GM18499 (cell line): ENCODE results near the gene SELENOO.

Source experiments
- ATAC-seq: cut with Tn5 transposase; IDR thresholded peaks from one replicate; pipeline ENCODE4 v1.9.1; 2021; ENCODE audit warnings: moderate number of reproducible peaks; ENCODE audit not compliant: insufficient read depth, unreplicated experiment

SELENOO gene

DNA sequence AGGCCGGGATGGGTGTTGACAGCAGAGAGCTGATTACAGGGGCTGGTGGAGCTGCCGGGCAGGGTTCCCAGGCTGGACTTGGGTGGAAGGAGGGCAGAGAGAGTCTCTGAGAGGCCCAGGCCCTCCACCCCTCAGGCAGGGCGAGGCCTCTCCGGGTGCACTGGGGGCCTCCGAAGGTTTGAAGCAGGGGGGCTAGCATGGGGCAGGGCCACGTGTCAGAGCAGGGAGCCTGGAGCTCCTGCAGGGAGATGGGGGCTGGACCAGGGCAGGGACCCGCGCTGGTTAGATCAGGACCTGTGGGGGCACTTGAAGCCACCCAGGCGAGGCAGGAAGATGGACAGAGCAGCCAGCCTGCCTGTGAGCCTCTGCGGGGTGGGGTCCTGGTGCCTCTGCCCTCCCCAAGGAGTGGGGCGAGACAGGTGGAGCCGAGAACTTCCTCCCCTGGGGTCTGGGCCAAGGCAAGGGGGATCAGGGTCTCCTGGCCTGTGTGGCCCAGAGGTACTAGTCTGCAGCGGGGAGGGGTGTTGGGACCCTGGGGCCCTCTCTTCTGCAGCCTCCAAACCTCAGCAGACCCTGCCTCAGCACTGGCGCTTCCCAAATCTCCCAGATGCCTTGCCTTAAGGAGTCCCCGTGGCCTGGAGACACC, 29.4 kb upstream of the SELENOO start:
- no peak for ATAC-seq

GRCh38 chr22:50171965-50172421, 28.8 kb upstream of the SELENOO start:
- ATAC-seq: no peak

- no peak for ATAC-seq
Measured at GRCh38 chr22:50173311-50173982, 27.4 kb upstream of the SELENOO start.

- ATAC-seq: no peak
Measured at GRCh38 chr22:50173983-50174355, 26.8 kb upstream of the SELENOO start.

DNA sequence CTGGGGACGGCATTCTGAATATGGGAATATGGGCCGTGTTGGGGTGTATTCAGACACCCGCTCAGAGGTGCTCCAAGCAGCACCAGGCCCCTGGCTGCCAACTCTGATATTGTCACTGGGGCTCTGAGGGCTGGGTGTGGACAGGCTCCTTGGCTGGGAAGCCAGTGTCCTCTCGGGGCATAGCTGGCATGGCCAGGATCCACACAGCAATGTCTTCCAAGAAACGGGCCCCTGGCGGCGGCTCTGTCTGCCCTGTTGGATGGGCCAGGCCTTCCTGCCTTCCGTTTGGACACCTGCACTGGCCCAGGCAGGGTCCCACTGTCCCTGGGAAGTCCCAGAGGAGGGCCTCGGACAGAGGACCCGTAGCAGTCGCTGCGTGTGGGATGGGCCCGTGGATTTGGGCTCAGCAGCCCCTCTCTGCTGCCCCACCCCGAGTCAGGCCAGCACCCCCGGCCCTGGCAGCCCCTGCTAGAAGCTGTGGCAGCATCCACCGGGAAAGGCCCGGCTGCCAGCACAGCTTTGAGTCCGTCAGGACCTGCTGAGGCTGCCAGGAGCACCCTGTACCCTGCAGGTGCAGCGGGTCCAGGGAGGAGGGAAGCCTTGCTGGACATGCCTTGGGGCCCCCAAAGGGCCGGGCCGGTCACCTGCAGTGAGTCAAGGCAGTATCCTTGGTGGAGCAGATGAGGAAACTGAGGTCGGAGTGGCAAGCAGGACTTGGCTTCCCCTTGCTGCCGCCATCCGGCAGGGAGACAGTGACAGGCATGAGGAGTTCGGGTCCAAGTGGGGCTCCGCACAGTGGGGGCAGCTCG, 26.2 kb upstream of the SELENOO start:
- ATAC-seq: no peak

DNA sequence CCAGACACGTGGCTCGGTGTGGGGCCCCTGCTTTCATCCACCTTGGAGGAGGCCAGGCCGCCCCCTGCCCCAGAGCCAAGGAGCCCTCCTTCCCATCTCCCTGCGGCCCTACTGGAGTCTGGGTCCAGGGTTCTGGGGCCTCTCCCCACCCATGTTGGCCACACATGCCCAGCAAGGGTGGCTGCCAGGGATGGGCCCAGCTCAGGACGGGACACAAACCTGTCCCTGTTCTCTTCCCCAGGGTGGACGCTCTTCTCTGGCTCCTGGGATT, 25.7 kb upstream of the SELENOO start:
- ATAC-seq: no peak

GRCh38 chr22:50175921-50176849, 24.6 kb upstream of the SELENOO start:
- no peak for ATAC-seq

- no peak for ATAC-seq
Measured at GRCh38 chr22:50176850-50177536, 23.8 kb upstream of the SELENOO start.

- ATAC-seq: no peak
Measured at GRCh38 chr22:50177537-50178470, 23.0 kb upstream of the SELENOO start.

DNA sequence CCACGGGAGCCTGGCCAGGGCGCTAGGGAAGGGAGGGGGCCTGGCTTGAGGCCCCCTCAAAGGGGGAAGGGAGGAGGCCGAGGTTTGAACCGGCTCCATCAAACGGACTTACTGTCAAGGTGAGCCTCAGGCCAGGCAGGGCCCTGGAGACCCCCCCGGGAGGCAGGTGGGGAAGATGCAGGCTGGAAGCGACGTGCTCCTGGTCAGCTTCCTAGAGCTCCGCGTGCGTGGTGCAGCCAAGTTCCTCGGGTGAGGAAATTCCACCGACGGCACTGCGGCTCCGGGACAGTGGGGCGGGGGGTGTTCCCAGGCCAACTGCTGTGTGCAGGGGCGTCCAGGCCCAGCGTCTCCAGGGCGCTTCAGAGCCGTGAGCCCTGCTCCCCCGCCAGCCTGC, 22.3 kb upstream of the SELENOO start:
- ATAC-seq: no peak

GRCh38 chr22:50178871-50179869, 21.6 kb upstream of the SELENOO start:
- ATAC-seq: no peak

GRCh38 chr22:50179937-50180726, 20.7 kb upstream of the SELENOO start:
- ATAC-seq: no peak

DNA sequence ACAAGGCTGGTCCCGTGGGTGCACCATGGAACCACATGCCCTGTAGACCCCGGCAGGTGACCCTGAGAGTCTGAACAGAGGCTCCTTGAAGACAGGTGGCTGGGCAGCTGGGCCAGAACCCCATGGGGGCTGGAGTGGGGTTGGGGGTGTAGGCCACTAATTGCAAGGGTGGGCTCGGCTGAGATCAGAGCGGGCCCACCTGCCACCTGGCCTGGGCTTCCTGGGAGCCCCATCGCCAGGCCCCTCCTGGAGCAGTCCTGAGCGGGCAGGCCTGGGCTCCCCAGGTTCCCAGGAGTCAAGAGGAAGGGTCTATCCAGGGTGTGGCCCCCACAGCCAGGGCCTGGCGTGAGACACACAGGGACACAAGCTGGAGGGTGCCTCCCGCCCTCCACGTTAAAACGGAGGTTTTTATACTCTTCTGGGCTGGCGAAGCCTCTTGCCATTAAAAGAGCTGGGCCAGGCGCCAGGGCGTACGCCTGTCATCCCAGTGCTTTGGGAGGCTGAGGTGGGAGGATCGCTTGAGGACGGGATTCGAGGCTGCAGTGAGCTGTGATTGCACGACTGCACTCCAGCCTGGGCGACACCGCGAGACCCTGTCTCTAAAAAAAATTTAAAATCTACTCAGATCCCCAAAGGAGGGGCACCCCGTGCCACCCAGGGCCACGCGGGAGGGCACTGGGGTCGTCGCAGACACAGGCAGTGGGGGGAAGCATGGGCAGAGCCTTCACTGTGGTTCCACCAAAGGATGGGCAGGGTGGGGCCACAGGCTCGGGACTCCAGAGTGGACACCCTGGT, 19.9 kb upstream of the SELENOO start:
- ATAC-seq: no peak

DNA sequence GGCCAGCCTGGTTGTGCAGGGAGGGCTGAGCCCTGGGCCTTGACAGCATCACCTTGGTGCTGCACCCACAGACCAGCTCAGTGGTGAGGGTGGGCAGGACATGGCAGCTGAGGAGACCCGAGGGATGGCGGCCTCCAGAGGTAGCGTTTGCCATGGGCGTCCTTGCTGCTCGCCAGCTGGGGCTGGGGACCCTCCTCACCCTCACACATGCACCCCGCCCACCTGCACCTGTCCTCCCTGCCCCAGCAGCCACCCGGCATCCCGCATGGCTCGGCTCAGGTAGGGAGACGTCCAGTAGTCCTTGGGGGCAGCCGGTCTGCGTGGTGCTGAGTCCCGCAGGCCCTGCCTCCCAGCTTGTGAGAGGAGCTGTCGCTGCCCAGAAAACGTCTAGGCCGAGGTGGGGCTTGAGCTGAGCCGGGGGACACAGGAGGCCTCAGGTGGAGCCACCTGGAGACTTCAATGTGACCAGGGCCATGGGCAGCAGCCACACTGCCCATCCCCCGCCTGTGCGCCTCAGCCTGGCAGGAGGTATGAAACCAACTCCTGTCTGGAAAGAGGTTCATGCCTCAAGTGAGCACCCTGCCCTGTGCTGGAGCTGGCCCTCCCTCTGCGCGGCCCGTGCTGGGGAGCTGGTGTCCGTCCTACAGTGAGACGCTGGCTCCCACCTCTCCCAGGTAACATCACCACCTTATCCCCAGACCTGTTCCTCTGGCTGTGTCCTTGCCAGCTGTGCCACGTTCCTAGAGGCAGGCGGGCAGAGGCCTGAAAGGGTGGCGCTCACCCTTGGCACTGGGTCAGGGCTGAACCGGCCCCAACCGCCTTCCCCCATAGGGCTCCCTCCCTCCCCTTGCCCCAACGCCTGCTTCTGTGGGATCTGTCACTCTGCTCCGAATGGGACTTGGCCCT, 18.4 kb upstream of the SELENOO start:
- ATAC-seq: no peak
